Superior temporal gyrus (tissue), 1 donor: ENCODE results near the gene LMF1.
"Not testable (repeated sequence)": the region's sequence is repeated elsewhere in the genome, so short reads cannot be mapped to it uniquely, and the experiment has no call there.

Source experiments
- DNase-seq: peaks from one replicate; pipeline ENCODE4 v3.0.0-alpha.2; 2016; ENCODE audit errors: extremely low spot score

Gene LMF1

DNA sequence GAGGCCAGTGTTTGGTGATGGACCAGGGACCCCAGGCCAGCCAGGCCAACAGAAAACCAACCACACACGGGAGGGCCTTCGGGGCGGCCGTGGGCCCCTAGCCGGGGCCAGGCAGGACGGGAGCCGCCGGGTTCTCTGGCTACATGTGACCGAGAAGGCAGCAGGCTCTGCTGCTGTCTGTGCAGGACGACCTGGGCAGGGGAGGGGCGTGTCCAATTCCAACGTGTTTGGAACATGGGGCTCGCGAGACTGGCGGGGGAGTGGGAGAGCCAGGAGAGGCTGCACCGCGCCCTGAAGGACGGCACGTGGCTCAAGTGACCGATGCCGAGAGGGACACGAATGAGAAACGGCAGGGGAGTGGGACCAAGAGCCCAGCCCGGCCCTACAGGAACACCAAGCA lies 75.4 kb downstream of the LMF1 start:
- DNase-seq = no peak

DNA sequence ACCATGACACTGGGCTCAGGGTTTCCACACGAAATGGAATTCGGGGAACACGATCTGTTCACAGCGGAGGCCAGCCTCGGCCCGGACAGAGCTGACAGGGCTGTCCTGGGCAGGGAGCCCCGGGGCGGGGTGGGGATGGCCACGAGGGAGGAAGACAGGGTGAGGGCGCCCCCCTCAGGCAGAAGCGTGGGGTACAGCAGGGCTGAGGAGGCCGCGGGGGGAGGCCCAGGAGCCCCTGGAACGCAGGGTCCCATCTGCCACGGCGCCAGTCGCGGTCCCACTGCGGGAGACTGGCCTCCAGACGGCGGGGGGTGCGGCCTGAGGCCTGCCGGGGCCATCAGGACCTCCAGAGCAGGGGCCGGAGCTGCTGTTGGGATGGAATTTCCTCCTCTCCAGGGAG lies 75.9 kb downstream of the LMF1 start:
- DNase-seq = no peak

DNA sequence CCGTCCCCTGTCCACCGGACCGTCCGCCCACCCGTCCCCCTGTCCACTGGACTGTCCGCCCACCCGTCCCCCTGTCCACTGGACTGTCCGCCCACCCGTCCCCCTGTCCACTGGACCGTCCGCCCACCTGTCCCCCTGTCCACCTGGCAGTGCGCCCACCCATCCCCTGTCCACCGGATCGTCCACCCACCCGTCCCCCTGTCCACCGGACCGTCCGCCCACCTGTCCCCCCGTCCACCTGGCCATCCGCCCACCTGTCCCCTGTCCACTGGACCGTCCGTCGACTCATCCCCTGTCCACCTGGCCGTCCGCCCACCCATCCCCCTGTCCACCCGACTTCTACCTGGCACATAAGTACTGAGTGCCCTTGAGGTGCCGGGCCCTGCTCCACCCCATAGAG lies 76.6 kb downstream of the LMF1 start:
- no peak for DNase-seq

DNA sequence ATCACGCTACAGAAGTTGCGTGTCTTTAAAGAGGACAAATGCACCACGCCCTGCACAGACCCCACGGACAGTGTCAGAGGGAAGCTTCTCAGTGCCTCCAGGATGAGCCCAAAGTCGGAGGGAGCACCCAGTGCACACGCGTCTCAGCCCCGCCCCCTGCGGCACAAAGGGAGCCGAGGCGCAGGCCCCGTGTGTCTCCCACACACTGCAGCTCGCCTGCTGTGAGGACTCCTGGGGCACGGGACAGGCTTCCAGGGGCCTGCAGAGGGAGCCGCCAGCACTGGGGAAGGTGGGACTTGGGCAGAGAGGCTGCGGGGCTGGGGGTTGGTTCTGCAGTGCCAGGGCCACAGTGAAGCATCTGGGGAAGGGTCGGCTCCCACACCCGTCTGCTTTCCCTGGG lies 77.4 kb downstream of the LMF1 start:
- no peak for DNase-seq

DNA sequence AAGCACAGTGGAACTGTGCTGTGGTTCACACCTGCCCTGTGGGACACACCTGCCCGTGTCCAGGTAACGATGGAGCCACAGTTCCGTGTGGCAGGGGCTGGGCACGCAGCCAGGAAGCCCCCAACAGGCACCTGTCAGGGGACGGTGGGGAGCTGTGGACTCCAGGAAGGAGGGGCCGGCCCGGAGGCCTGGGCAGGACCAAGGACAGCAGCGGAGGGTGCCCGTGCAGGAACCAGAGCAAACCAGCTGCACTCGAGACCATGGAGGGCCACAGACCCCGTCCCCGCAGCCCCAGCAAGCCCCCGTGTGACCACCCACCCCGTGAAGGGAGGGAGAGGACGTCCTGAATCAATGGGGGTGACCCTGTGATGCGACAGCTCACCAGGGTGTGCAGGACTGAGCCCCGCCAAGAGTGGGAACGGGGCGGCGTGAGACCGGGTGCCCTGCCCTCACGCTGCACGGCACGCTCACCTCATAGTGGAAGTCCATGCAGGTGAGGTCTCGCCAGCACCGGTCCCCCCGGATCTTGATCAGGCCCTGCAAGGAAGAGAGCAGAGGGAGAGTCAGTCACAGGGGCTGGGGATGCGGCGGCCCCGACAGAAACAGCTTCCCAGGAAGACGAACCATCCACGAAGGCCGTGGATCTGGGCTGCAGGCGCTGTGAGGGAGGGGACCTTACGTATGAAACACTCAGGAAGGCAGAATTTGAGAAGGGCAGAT lies 78.1 kb downstream of the LMF1 start:
- no peak for DNase-seq

DNA sequence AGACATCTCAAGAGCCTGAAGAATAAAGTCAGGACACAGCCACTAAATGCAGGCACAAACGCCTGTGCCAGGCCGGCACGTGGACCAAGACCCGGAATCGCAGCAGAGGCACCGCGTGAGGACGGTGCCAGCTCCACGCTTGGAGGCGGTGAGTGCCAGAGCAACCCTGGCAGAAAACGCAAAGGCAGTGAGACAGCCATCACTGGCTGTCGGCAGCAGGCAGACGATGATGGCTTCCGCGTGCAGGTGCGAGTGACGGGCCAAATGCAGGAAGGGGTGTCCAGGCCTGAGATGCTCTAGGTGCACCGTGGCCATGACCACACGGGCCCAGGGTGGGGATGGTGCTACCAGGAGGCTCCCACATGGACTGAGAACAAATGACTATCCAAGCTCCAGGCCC lies 78.8 kb downstream of the LMF1 start:
- DNase-seq = no peak

DNA sequence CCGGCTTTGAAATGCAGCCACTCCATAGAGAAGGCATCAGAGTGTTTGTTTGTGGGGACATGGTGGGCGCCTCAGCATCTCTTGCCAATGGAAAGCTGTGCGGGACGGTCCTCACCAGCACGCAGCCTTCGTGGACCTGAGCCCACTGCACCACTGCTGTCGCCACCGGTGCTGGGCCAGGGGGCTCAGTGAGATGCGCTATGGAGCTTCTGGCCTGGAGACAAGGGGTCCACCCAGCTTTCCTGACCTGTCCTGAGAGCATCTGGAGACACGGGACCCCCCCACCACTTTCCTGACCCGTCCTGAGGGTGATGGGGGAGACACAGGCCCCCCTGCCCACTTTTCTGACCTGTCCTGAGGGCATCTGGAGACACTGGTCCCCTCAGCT lies 79.4 kb downstream of the LMF1 start:
- no peak for DNase-seq

DNA sequence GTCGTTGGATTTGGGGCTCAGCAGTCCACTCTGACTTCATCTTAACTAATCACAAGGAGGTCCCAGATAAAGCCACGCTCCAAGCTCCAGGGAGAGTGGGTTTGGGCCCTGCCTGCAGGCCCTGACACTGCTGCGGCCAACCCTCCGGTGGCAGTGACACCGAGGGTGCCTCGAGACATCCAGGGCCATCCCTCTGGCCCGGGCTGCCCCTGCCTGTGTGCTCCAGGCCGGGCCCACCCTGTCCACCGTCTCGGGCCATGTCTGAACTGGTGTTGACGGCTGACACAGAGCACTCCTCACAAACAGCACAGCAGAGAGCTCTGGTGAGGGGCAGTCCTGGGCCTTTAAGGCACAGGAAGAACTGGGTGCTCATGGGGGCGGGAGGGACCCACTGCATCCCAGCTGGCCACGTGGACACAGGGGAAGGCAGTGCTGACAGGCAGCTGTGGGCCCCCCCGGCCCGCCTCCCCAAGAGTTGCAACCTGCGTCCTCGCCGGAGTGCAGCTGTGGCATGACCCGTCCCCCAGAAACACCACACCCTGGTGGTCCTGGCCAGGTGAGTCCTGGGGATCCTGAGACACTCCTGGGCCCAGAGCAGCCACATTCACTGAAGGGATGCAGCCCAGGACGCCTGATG lies 80.0 kb downstream of the LMF1 start:
- no peak for DNase-seq

DNA sequence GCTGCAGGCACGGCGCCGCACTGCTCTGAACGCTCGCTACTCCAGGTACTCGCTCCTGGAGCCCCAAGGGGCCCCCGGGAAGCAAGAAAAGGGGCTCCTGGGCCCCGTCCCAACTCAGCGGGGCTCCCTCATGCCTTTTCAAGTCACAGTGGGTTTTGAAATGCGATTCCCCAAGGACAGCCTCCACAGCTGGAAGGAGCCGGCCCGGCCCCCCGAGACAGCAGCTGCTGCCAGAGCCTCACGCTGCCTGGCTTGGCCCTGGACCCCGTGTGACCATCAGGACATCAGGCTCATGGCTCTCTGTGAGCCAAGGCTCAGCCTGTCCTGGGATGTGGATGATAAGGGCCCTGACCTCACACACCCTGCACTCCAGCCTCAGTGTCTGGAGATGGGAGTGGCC lies 80.6 kb downstream of the LMF1 start:
- DNase-seq = no peak

DNA sequence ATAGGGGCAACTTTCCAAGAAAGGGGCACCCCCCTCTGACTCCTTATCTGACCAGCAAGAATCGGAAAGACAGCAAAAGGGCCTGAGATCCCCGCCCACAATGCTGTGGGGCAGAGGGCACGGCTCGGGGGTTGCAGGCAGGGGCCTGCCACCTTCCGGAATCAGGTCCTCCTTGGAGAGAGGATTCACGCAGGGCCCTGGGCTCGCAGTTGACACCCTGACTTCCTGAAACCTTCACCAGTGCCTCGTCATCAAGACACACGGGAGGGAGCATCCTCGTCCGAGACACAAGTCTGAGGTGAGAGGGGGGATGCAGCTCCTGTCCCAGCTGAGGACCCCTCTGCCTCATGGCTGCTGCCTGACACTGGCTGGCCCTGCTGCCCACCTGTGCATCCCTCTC lies 81.2 kb downstream of the LMF1 start:
- DNase-seq = no peak

DNA sequence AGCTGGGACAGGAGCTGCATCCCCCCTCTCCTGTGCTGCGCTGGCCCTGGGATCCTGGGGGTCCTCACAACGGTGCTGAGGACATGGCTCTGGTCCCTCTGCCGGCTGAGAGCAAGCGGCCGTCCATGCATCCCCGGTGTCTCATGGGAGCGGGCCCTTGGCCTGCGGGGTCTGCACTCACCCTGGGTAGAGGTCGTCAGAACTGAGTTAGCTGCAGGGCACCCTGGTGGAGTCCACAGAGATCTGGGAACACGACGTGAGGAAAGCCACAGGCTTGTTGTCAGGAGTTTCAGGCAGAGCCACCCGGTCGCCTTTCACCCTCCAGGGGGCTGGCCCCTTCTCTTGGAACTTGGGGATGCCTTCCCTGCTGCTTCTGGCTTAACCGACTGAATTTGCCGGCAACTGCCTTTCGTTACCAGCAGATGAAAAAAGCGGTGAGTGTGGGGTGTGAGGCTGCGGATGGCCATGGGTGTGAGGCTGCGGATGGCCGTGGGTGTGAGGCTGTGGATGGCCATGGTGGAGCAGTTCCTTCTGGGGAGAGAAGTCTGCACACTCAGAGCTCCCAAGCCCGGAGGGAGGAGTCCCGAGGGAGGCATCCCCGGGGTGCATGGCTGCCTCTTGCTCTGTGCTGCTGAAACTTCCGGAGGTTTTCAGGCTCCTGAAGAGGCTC lies 81.7 kb downstream of the LMF1 start:
- no peak for DNase-seq

DNA sequence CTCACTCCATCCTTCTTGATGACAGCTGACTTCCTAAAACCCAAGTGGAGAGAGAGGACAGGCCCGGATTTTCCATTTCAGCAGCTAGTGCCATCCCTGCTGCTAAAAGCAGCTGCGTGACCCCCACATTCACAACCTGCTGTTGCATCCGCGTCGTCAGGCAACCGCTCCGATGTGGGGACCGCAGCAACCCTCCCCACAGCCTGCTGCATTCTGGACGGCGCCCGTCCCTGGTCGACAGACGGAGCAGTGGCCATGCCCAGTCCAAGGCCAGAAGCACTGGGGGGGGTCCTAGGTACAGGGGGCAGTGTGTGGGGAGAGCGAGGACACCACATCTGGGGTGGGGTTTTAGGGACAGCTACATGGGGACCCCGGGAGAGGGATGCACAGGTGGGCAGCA lies 82.3 kb downstream of the LMF1 start:
- not testable (repeated sequence) for DNase-seq

DNA sequence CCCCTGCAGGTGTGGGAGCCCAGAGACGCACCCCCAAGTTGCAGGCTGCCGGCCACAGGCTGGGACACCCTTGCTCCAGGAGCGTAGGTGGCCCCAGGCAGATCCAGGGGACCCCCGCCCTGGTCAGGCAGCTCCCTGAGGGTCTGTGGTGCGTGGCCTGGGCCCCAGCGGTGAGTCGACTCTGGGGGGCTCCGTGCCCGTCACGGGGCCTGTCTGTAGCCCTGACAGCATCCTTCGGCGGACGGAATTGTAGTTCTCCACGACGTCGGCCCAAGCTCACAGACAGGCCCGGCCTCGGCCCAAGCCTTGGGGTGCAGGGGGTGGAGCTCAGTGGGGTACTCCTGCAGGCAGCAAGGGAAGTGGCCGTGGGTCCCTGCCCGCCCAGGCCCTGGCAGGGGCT lies 82.9 kb downstream of the LMF1 start:
- DNase-seq = no peak

DNA sequence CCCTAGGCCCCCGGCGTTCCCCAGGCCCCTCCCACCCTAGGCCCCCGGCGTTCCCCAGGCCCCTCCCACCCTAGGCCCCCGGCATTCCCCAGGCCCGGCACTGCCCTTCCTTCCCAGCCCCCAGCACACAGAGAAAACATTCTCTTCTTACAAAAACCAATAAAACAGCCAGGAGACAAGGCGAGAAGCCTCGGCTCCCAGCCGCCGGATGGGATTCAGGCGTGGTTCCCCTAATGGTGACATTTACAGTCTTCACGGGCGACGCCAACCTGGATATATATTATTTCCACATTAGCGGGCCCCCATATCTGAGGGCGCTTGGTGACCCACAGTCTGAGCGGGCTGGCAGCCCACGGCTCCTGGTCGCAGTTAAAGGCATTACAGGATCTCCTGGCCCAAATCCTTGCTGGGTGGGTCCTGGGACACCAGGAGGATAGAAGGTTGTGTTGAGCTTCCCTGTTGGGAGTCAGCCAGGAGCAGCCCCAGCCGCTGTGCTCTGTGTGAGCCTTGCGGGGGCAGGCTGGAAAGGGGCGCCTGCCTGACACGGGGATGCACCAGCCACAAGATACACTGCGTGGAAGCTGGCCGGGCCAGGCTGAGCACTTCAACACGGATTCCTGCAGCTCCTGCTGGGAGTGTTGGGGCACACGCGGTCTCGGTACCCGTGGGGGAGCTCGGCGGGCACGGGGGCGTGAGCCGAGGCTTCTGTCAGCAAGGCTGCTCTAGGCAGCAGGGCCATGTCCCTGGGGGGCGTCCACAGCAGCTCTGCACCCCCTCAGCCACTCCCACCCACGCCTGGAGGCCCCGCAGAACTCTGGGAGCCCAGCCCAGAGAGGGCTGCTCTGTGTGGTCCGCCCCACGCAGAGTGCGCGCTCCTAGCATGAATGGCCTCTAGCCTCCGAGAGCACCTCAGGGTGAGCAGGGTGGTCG lies 83.7 kb downstream of the LMF1 start:
- DNase-seq = no peak

DNA sequence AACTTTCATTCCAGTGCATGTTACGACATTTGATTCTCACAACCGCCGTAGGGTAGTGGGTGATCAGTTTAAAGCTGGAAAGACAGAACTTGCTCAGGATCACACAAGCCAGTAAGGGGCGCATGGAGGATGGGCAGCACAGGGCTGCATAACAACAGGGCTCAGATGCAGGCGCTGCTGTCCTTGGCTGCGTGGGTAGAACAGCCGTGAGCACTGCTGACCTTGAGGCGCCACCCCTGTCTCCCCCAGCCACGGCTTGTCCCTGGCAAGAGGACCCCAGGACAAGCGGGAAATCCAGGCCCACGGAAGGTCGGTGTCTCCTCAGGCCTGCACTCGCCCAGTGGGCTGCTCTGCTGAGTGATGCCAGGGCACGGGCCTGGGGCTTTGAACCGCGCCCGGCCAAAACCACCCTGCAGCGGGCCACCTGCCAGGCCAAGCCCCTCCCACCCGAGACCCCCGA lies 84.7 kb downstream of the LMF1 start:
- DNase-seq = peak; percentile 68

DNA sequence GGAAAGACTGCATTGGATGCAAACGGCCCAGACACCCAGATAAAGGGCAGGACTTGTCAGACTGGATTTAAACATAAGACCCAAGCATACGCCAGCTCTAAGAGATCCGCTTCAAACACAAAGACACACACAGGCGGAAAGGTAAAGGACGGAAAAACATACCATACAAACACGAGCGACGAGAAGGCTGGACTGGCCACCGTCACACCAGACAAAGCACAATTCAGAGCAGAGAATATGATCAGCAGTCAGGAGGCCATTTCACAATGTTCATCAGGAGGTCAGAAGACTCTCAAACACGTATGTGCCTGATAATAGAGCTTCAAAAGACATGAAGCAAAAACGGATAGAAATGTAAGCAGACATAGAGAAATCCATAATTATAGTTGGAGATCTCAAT lies 85.4 kb downstream of the LMF1 start:
- DNase-seq = peak; percentile 30

DNA sequence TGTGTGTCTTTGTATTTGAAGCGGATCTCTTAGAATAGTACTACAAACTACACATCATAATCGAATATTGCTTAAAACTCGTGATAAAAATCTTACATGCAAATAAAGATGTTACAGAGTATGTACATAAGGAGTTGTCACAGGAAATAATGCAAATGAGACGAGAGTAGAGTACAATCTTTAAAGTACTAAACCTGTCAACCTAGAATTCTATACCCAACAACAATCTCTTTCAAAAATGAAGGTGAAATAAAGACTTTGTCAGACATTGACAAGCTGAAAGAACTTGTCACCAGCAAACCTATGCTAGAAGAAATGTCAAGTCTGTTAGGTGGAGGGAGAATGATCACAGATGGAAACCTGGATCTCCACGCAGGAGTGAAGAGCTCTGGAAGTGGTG lies 86.6 kb downstream of the LMF1 start:
- DNase-seq = no peak

DNA sequence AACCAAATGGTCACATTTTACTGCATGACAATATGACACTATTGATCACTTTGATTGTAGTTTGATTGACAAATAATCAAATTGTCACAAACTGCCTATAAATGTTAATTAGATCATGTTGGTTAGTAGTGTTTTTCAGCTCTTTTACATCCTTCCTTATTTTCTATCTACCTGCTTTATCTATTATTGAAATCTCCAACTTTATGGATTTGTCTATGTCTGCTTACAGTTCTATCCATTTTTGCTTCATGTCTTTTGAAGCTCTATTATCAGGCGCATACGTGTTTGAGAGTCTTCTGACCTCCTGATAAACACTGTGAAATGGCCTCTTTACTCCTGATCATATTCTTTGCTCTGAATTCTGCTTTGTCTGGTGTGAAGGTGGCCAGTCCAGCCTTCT lies 87.0 kb downstream of the LMF1 start:
- DNase-seq = no peak

DNA sequence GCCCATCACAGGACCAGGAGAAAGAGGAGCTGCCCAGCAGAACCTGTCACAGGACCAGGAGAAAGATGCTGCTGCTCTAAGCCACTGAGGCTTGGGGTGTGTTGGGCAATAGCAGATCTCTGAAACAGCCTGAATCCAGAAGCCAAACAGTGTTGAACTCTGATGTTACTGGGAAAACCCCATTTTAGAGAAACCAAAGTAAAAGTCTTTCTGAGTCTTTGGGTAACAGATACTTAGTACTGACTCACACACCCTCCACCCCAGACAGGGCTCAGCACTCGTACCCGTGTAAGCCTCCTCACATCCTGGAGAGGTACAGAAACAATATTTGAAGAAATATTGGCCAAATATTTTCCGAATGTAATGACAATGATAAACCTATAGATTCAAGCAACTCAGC lies 87.4 kb downstream of the LMF1 start:
- no peak for DNase-seq

DNA sequence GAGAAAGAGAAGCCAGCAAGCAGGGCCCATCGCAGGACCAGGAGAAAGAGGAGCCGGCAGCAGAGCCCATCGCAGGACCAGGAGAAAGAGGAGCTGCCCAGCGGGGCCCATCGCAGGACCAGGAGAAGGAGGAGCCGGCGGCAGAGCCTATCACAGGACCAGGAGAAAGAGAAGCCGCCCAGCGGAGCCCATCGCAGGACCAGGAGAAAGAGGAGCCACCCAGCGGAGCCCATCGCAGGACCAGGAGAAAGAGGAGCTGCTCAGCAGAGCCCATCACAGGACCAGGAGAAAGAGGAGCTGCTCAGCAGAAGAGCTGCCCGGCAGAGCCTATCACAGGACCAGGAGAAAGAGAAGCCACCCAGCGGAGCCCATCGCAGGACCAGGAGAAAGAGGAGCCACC lies 88.1 kb downstream of the LMF1 start:
- DNase-seq = not testable (repeated sequence)

DNA sequence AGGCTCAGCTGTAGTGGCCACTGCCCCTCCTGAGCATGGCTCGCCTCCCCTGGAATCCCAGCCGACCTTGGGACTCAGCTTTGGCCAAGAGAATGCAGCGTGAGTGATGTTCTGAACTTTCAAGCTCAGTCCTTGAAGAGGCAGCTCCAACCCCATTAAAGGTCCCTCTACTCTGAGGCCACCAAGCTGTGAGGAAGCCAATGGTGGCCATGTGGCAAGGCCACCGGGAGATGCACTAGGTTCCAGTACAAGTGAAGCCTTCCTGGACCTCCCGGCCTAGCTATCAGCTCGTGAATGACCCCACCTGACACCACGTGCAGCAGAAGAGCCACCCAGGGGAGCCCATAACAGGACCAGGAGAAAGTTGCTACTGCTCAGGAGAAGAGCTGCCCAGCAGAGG lies 88.5 kb downstream of the LMF1 start:
- DNase-seq = no peak
